HG03558 (cell line): ENCODE results near the gene HS6ST2.

Experiments
- ATAC-seq: cut with Tn5 transposase; IDR thresholded peaks from one replicate; pipeline ENCODE4 v1.9.1; 2021; ENCODE audit warnings: moderate number of reproducible peaks; ENCODE audit not compliant: unreplicated experiment; ENCODE audit errors: extremely low read depth

The HS6ST2 gene

DNA sequence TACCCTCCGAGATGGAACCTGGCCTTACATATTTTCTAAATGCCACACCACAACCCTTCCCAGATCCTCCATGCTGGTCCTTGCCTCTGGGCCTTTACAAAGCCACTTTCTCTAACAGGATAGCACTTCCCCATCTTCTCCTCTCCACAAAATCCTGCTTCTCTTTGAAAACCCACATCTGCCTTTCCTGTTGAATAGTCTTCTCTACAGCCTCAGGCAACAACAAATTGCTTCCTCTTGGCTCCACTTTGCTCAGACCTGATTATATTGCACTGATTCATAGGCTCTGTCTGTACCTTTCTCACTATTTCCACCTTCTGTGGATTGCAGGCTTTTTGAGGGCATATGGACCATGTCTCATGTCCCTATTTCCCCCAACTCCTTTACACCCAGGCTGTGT lies 265.9 kb downstream of the HS6ST2 start:
- no peak for ATAC-seq

GRCh38 chrX:132692066-132692465 lies 266.4 kb downstream of the HS6ST2 start:
- no peak for ATAC-seq

- no peak for ATAC-seq
Measured at GRCh38 chrX:132689612-132690563, 268.5 kb downstream of the HS6ST2 start.

GRCh38 chrX:132685276-132685675 lies 273.2 kb downstream of the HS6ST2 start:
- no peak for ATAC-seq

DNA sequence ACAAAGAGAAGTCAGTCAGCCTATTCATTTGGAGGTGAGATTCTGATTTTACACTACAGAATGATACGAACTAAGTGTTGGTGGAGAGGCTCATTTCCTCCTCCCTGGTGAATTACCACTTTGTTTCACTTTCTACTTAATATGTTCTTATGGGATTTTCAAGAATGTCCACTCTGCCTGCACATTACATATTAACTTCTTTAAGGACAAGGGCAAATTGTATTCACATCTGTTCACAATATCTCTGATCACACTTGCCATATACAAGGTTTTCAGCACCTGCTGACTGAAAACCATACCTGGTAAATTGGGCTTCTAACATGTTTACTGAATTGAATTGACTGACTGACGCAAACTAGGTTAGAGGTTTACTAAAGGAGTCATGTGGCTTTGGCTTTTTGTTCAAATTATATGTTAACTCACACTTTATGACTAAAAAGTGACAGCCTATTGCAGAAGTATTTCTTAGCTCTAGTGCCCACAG lies 281.2 kb downstream of the HS6ST2 start:
- no peak for ATAC-seq

GRCh38 chrX:132676561-132677186 lies 281.8 kb downstream of the HS6ST2 start:
- ATAC-seq = no peak

DNA sequence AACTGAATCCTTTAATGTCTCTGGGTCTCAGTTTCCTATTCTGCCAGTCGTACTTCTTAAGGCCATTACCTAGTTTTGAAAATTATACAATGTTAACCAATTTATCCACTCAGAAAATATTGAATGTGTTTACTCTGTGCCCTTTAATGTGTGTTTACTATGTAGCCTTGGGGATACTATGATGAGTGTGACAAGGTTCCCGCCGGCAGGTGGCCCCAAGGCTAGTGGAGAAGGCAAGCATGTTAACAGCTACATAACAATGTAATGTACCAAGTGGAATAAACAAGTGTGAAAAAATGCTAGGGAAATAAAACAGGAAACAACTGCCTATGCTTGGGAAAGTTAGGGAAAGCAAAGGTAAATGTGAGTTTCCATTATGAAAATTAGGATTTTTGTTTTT lies 282.3 kb downstream of the HS6ST2 start:
- ATAC-seq = no peak

DNA sequence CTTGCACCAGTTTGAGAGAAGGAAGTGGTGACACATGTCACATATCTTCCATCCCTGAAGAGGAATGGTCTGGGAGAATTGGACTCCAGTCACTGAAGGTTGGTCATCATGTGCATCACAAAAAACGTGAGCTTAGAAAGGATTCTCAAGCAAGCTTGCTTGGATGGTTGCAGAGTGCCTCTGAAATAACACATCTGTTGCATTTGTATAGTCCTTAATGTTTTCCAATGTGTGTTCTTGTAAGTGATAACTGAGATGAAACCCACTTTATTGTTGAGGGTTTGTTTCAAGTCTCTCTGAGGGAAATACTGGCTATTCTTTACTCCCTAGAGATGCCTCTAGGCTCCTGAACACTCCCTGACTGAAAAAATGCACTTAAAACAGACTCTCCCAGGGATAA lies 285.1 kb downstream of the HS6ST2 start:
- ATAC-seq = no peak

GRCh38 chrX:132671229-132671641 lies 287.2 kb downstream of the HS6ST2 start:
- no peak for ATAC-seq

- no peak for ATAC-seq
Measured at GRCh38 chrX:132669142-132669541, 289.3 kb downstream of the HS6ST2 start.

DNA sequence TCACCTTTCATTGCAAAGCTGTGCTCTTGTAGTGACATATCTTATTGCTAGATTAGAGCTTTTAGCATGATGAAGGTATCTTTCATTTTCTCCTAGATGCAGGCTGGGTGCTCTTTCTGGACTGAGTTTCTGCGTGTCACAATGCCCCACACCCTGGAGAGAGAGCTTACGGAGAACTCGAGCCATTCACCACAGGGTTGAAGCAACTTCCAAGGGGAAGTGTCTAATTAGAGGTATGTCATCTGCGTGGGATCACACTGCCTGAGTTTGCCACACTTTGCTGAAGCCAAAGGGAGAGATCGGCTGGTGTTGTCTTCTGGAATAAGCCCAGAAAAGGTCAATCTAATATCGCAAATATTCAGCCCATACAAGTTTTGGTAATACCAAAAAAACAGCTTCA lies 290.3 kb downstream of the HS6ST2 start:
- no peak for ATAC-seq

DNA sequence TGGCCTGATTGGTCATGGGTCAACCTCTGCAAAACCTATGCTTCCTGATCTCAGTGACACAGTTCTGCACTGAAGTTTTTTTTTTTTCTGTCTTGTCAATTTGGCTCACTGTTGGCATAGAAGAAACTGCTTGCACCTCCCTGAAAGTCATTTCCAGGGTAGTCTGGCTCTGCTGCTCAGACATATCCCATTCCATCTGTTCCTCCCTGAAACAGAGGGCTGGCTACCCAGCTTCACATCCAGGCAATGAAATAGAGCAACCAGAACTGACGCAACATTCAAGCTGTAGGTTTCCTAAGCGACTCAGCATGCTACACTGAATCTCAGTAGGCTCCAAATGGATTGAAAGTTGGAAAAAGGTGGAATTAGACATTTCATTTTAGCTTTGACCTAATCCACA lies 292.8 kb downstream of the HS6ST2 start:
- ATAC-seq = no peak

DNA sequence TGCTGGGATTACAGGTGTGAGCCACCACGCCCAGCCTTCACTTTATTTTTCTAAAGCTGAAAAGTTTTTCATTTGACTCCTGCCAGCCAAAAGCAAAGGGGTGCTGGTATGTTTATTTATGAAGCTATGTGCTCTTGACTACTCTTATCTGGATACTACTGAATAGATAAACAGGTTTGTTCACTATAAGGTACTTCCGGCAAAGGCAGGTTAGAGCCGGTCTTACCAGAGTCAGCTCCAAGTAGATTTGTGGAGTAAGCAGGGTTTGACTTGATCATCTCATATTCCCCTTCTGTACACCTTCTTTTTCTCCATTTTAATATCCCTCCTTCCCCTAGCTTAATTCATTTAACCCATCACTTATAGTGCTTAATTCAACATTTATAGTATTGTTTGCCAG lies 294.2 kb downstream of the HS6ST2 start:
- ATAC-seq = no peak

DNA sequence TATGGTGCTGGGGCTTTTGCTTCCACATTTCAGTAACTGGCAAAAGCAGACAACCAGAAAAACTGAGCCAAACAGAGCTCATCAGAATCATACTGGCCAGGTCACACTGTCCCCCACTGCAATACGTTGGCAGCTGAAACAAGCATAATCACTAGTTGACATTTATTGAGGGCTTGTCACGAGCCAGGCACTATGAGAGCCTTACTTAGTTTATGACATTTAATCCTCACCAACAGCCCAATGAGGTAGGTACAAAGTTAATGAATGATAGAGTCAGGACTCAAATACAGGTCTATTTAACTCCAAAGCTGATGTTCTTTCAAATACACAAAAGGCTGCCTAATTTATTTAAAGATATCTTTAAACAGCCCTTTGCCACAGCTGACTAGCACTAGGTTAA lies 295.6 kb downstream of the HS6ST2 start:
- ATAC-seq = no peak

DNA sequence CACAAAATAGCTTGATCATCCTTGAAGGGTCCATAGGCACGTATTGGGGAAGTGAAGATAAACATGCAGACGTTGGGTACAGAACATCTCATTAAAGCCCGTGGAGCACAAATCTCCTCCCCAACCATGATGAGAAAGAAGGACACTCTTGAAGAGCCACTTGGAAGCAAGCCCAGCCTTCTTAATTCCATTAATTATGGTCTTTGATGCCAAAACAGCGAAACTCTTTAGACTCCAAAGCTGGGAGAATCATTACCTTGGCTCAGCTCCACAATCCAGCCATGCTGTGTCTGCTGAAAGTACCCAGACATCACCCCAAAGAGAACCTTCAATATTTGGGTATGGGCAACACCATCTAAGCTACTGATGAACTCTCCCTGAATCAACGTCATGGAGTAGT lies 300.6 kb downstream of the HS6ST2 start:
- no peak for ATAC-seq

DNA sequence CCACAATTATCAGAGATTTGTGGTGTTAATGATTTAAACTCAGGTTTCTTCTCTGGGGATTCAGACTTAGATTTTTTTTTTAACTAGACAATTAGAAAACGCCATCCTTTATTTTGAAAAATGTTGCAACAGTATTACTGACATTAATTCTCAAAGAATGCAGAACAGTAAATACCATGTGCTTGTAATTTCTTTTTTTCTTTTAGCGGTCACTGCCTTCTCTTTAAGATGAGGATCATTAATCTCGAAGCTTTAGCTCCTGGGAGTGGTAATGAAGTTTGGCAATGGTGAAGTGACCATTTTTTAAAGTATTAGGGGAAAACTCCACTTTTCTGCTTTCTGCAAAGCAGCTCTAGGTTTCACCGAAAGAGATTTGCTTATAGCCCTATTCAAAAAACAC lies 305.6 kb downstream of the HS6ST2 start:
- no peak for ATAC-seq

DNA sequence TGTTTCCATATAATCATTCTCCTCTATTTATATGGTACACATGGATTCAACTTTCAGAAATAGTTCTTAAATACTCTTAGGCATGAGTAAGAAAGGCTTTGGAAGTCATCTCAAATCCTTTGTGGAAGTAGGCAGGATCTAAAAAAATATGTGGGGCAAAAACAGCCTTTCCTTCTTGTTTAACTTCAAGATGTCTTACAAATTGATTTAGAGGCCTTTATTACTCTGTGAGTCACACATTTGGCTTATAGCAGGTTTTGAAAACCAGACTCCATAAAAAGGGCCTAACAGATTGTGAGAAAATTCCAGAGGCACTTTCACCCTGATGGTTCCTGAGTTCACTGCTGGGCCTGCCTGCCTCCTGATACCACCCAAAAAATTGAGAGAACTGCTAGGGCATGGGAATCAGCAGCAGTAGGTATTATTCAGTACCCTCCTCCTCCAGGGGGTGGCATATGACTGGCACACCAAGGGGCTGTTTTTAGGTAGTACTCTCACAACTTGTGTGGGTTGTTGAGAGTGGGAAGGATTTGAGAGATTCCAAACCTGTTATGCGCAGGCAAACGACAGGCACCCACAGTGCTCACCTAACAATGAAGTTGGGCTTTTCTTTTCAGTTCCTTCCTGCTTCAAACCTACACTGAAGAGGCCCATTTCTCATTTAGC lies 306.9 kb downstream of the HS6ST2 start:
- no peak for ATAC-seq

- no peak for ATAC-seq
Measured at GRCh38 chrX:132648895-132649294, 309.5 kb downstream of the HS6ST2 start.

GRCh38 chrX:132639446-132639845 lies 319.0 kb downstream of the HS6ST2 start:
- no peak for ATAC-seq

DNA sequence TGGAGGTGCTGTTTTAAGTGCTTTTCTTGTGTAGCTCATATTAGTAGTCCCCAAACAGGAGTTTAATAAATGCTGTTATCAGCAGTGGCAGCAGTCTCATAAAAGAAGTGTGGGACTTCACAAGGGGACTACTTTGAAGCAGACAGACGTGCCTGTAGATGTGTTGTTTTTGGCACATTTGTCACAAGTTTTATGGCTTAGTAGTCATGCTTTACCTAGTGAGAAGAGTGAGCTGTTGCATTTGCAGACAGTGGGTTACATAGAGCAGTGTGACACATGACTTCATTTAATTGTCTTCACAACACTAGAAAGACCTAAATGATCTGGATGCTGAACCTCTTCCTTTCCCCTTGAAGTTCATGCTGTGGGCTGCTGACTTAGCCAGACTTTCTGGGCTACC lies 320.1 kb downstream of the HS6ST2 start:
- no peak for ATAC-seq

DNA sequence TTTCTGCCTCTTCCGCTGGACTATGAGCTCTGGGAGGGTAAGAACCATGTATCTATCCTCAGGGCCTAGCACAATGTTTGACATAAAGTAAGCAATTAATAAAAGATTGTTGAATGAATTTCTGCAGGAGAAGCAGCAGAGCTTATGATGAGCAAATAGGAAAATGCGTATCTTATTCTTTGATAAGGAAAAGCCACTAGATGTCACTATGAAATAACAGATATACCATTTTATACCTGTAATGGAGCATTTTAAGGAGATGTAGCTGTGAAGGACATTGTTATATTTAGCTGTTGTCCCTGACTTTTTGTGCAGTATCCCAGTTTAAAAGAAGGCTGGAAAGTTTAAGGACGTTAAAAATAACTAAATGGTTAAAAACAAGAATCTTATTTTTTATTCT lies 322.3 kb downstream of the HS6ST2 start:
- ATAC-seq = no peak
